Stimulated activated CD4-positive, alpha-beta T cell treated with anti-CD3 and anti-CD28 coated beads, Interleukin-12 subunit alpha, Interleukin-12 subunit beta, amount 100 ng/mL, for 48 hours (primary cell): Measurements from ENCODE around the gene GRB10.

Experiments used
- DNase-seq, 3 donors: peaks; one replicate each; pipeline ENCODE4 v3.0.0-alpha.2; 2020; ENCODE audit warnings: low read depth in 2 of 3, low spot score in 1 of 3

GRB10 gene

DNA sequence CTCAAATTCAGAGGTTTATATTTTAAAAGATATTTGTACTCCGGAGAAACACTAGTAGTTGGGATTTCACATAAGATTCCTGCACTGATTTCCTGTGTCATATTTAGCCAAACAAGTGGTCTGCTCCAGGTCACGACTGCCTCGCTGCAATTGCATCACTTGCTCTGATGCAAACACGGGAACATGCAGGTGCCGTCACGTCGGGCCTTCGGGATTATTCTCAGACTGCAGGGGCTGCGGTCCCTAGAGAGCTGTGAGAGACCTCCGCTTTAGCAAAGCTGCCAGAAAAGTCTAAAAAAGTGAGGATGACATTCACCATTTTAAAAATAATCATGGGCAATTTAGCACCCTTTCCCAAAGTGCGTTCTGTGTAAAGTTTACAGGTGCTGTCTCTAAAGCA, 124.0 kb downstream of the GRB10 start:
- no peak for DNase-seq

DNA sequence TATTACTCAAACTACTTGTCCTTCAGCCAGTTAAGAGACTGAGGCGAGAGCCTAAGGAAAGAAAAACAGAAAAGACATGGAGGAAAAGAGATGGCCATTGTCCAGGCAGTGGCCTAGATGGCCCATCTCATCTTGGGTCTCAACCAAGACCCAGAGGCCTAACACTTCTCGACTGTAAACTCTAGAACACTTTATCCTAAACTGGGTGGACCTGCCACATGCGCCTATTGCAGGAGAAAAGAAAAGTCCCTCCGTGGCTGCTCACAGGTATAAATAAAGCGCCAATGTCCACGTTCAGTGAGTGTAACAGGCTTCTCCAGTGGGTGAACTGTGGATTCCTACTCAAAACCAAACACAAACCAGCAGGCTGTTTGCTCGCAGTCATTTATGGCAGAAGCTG, 124.8 kb downstream of the GRB10 start:
- no peak for DNase-seq

DNA sequence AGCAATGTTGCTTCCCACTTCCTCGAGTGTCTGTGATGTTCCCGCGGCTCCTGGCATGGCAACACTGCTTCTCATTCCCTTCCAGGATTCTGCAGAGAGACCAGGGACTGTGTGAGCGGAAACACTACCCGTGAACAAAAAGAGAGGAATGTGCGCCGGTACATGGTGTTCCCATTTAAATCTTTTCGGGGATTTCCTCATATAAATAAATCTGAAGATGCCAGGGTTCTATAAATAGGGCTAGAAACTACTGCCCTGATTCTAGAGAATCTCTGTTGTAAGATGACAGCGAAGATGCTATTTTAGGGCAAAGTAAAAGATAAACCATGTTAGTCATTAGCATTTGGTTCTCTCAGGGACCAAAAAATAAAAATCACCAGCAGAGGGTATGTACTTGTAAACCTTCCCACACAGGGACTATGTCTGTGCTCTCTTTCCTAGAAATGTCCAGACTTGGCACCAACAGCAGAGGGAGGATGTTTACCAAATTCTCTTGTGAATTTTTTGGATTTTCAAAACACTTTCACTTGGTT, 125.3 kb downstream of the GRB10 start:
- DNase-seq, result no peak

DNA sequence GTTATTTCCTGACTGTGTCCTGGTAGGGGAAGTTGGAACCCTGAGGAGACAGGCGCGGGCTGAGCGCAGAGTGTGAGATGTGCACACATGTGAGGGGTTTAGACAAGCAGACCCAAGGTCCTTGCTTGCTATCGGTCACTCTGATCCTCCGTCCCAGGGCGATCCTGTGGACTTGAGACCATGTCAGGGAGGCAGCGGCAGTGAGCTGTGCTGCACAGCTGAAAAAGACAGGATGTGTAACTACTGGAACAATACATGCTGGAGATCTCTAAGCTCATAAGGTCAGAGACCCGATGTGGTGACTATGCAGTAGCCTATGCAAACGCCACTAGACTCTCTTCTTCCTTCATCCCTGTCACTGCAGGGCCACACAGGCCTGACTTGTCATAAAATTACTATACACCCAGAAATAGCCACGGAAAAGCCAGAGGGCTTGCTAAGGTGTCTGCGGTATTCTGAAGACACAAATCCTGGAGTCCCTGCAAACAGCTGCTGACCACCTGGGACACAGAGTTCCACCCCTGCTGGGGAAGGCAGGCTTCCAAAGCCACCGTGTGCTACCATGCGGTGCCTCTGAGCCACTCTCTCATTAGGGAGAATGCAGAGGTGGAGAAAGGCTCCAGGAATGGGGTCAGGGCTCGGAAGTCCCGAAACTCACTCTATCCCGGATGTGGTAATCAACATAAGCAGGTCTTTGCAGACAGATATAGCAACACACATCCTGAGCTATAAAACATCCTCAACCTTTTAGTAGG, 126.4 kb downstream of the GRB10 start:
- DNase-seq, result no peak

DNA sequence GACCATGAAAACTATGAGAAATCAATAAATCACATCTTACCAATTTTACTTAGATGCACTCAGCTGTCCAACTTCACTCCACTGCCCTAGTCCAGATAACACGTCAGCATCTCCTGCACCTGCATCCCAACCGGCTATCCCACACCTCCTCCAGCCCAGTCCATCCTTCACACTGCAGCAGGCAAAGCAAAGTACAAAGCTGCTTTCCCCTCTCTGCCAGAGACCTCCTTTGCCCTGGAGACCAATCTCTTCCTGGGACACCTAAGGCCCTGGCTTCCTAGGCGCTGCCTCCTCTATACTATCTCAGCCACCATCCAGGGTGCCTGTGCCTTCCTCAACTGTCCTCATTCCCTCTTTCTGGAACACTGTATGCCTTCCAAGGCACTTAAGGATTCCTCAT, 127.2 kb downstream of the GRB10 start:
- DNase-seq, result no peak

DNA sequence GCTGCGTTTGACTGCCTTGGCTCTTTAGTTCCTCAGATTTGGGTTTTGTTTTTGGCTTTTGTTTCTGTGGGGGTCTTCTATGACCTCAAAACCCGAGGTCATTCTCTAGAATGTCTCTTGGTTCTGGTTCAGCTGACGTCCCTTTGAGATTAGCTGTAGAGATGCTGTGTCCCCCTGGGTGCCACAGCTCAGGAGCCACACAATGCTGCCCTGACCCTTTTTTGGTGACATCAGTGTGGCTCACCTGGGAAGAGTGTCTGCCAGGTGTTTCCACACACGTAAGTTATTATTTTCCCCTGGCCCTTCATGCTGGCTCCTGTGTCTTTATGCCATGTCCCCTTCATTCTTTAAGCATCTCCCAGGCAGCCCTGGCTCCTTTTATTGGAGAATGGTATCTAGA, 127.7 kb downstream of the GRB10 start:
- DNase-seq, result no peak

DNA sequence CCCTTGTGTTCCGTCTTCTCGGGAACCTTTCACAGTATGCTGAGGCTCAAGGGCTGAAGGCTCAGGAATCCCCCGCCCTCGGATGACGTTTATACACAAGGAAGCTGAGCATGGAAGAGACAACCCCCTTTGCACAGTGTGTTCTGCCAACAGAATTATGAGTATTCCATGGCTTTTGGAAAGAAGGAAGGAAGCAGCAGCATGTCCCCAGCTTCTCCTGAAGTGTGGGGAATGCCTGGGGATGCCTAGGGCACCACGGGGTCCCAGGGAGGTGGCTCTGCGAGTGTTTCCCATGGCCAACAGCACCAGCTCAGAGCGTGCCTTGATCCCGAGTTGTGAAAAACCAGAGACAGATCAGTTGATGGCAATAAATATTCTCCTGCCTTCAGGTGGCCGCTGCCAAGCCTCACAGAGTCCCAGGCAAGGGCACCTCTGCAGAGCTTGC, 128.7 kb downstream of the GRB10 start:
- no peak for DNase-seq

DNA sequence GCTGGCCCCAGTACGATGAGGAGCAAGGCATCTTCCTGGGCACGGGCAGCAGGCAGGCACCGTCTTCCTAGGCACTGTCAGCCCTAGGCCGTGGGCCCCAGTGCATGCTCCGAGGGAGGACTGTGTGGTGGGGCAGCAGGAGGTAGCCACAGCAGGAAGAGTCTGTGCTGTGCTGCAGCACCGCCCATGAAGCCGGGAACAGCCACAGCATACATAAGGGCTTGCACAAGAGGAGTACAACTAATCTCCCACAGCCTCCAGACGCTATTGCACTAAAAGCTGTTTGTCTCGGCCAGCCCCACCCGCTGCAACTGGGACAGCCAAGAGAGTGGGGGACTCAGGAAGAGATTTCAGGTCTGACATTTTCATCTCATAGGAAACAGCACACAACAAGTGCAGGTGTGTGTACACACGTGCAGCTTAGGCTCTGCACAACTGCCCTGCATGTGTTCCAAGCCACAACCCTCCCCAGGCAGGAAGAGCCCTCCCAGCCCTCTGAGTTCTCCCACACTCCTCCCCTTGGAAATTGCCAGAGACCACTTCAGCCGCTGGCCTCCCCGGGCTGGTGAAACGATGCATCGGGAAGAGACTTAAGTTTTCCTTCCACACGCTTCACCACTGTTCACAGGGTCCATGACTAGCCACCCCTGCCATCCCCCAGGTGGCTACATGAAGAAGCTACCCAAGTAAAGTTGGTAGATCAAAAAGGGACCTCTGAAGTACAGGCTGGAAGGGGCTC, 129.4 kb downstream of the GRB10 start:
- no peak for DNase-seq

DNA sequence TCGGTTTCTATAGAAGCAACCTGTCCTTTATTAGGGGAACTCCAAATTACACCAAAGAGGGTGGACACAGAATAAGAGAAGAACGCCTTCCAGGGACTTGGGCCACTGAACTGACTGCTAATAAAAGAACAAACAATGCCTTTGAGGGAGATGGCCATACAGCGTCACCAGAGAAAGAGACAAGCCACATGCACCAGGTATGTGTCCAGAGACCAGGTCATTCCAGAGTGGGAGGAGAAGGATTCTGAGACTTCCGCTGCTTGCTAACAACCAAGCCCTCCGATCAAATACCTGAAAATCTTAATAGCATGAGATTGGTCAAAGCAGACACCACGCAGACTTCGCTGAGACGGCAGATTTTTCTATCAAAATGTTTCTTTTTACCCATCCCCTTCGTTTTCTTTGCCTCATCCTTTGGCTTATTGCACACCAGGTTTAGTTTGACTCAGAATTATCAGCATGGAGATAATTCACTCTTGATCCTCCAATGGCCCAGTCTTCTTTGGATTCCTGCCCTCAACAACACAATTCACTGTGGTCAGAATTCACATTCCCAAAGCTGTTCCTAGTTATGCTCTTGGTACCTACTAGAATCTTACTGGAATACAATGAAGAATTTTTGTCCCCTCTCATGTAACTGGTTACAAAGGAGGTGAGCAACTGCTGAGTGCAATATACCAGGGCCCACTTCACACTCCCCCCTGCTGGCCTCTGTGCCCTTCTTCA, 130.1 kb downstream of the GRB10 start:
- DNase-seq, result no peak

DNA sequence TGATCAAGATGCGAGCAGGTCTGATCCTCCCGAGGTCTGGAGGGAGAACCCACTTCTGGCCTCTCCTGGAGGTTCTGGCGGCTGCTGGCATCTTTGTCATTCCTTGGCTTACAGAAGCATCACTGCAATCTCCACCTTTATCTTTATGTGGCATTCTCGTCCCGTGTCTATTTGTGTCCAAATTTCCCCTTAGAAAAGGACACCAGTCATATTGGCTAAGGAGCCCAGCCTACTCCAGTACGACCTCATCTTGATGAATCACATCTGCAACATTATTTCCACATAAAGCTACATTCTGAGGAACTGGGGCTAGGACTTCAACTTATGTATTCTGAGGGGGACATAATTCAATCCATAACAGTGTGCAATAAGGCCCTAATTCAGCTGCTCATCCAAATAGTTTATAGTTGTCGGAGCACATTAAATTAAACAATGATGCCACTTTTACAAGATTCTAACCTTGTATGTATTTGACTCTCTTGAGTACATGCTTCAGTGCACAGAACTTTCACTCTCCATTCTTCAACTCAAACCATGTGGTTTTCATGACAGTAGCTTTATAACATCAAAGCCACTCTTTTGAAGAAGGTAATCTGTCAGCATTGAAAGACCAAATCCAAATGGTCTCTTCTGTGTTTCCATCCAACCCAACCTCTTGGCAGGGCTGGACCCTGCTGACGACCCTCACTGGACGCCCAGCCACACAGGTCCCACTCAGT, 131.3 kb downstream of the GRB10 start:
- no peak for DNase-seq

DNA sequence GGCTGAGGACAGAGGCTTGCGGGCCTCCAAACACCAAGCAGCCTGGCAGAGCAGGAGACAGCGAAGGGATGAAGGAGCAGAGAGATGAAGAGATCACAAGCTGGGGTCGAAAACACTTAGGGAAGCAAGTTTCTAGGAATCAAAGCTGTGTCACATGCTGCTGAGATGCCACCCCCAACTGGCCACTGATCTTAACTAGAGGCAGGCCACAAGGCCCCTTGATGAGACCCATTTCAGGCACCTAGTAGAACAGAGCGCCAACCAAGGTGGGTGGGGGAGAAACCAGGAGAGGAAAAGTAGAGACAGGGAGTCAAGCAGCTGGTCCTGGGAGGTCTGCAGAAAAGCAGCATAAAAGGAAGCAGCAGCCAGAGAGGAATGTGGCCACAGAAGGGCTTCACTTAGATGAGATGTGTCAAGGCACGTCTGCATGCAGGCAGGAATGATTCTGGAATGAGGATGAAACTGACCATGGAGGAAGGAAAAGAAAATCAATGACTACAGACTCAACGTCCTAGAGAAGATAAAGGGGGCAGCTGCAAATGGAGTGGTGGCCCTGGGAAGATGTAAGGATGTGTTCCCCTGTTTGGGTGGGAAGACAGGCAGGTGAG, 132.5 kb downstream of the GRB10 start:
- no peak for DNase-seq

DNA sequence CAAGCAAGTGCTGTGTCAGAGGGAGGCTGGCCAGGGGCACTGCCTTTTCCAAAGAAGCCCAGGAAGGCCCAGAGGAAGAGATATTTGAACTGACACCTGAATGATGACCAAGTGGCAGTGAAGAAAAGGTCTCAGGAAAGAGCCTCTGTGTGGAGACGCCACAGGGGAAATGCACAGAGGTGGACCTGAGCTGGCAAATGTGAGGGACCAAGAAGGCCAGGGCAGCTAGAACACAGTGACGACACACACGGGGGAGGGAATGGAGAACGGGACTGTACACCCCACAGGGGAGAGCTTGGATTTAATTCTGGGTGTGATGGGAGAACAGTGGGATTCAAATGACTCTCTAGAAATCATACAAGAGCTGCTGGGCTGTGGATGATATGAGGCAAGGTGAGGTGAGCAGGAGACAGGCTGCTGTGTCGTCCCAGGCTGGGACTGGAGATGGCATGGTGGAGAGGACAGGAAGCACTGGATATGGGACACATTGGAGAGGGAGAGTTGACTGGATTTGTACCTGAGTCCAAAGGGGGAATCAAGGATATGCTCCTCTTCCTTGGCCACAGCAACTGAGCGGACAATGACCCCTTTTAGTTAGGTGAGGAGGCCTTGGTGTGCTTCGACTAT, 133.3 kb downstream of the GRB10 start:
- no peak for DNase-seq

DNA sequence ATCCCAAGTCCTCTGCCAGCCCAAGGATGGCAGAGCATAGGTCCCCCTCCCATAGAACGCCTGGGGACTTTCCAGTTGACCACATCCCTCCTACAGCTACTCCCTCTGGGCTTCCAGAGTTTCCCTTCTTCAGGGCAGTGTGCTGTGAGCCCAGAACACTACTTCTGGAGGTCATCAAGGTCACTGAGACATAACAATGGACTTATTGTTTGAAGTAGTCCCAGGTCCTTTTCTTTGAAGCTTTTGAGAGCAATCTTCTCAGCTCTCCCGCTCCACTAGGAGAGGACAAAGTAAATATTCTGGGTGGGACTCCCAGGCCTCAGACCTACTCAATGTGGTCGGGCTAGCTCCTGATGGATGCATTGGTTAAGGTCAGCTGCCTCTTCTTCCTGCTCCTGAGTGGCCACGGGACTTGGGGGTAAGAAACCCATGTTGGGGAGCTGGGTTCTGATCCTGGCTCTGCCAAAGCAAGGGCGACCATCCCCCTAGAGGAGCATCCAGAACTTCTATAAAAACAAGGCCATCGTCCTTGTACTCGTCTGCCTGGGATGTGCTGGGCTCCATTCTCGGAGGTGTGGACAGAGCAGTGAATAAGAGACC, 134.0 kb downstream of the GRB10 start:
- DNase-seq, result no peak

DNA sequence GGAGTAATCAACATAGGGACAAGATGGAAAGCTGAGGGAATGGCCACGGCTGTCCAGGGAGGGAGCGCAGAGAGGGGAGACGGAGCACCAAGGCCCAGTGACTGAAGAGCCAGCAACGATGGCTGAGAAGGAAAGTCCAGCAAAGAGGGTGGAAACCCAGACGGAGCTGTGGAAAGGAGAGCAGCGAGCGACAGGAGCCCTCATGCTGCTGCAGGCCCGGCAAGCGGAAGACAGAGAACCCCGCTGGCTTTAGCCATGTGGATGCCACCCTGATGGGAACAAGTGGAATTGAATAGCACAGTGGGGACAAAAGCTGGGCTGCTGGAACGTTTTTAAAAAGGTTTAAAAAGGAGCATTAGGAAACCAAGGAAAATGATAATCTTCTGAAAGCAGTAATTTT, 134.6 kb downstream of the GRB10 start:
- DNase-seq, result no peak

DNA sequence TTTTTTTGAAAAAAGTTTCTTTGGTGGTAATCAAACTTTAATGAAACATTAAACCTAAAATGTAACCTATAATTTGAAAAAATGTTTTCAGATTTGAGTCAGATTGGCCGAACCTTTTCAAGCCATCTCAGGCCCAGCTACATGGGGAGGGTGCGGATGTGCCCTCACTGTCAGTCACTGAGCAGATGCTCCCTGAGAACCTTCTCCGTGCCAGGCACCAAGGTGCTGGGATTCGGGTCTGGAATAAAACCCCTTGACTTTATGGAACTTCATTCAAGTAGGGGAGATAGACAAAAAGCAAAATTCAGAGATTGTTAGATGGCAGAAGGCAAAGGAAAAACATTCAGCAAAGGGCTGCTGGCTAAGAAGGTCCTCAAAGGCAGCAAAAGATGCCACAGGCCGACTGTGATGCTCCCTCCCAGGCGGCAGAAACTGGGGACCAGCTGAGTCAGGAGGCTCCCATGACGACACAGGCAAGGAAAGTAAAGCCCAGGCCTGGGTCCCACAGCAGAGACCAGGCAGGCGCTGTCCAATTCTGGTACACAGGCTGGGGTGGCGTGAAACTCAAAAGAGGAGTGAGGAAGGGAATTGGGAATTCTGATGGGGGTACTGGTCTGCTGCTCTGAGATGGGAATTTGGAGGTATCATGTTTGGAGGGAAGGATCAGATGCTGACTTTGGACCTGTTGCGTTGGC, 135.3 kb downstream of the GRB10 start:
- DNase-seq, result no peak

DNA sequence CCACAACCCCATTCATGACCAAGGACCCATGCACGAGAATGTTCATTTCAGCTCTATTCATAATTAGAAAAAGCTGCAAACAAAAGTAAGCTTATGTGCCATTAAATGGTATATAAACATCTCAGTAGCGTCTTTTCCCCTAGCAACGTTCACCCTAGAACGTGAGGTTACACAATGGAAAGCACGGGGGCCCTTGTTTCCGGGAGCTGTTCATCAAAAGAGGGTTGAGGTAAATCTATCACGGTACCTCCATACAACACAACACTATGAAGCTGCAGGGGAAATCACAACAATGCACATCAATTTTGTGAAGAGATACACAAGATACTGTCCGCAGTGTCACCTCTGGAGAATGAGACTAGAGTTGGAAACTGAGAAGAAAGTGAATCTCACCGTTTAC, 136.6 kb downstream of the GRB10 start:
- DNase-seq, result no peak

DNA sequence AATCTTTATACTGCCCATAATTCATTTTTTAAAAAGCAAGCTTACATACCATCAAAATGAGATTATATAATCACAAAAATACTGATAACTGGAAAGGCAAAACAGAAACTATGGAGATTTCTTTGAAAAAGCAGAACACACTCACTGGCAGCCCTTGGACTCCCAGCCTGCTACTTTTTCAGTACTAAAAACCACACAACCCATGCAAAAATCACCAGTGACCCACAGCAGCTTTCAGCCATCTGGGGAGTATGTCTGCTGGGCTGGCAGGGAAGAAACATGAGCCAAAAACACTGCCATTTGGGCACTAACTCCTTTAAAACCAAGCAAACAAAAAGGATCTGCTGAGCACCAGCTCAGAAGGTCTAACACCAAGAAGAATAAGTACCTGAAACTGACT, 137.5 kb downstream of the GRB10 start:
- DNase-seq, result no peak

DNA sequence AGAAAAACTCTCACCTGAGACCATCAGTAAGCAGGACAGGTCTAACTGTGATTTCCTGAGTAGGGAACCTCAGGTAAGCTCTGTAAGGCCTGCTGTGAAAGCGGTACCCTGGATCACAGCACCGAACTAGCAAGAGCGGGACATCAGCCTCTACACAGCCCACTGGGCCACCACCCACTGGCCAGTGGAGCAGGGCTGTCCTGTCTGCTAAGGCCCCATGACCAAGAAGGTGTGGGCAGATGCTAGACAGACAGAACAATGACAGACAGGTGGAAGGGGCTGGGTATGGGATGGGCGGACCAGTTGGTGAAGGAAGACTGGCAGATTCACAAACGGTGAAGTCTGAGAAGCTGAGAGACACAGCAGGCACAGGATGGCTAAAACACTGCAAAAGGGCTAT, 138.1 kb downstream of the GRB10 start:
- no peak for DNase-seq

DNA sequence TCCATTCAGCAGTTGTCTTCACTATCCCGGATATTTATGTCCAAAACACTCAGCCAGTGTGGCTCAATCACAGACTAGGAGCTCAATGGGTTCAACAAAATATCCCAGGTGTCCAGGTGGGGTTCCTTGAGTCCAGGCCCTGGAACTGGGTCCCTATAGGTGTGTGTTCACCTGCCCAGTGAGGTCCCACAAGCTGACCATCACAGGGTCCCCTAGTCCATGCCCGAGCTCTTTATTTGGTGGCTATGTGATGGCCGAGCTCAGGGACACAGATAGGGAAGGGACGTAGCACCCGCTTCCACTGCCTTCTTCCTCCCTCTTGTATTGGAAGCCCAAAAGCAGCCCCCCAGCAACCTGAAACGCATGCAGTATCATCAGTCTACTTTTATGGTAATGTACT, 138.6 kb downstream of the GRB10 start:
- no peak for DNase-seq
